Ecto neural progenitor cell (in vitro differentiated cells): ENCODE data around the gene EVPLL.
"Not testable (repeated sequence)": the region's sequence is repeated elsewhere in the genome, so short reads cannot be mapped to it uniquely, and the experiment has no call there.

ENCODE experiments used
- DNase-seq: peaks from one replicate; pipeline ENCODE4 v3.0.0-alpha.2; 2018; ENCODE audit warnings: low spot score

The EVPLL gene

GRCh38 chr17:18377437-18378204, at the start of gene EVPLL:
Gene EVPLL (plus strand): TSS chr17:18377778. CDS start chr17:18380938, 3,160 bp downstream.
- DNase-seq, result peak; percentile 50

GRCh38 chr17:18328643-18329204, 48.9 kb upstream of the EVPLL start:
- no peak for DNase-seq

- no peak for DNase-seq
These were observed 45.7 kb upstream of the EVPLL start for GRCh38 chr17:18331879-18332278.

GRCh38 chr17:18332909-18333489, 44.6 kb upstream of the EVPLL start:
- DNase-seq, result no peak

GRCh38 chr17:18338158-18338557, 39.4 kb upstream of the EVPLL start:
- DNase-seq, result not testable (repeated sequence)

GRCh38 chr17:18339933-18340332, 37.6 kb upstream of the EVPLL start:
- no peak for DNase-seq

GRCh38 chr17:18344021-18344420, 33.6 kb upstream of the EVPLL start:
- DNase-seq, result no peak

- DNase-seq, result no peak
These were observed 24.0 kb upstream of the EVPLL start for GRCh38 chr17:18353541-18353940.

- no peak for DNase-seq
These were observed 21.0 kb upstream of the EVPLL start for GRCh38 chr17:18356624-18357023.

GRCh38 chr17:18360518-18360917, 17.1 kb upstream of the EVPLL start:
- DNase-seq, result no peak

GRCh38 chr17:18361837-18362697, 15.5 kb upstream of the EVPLL start:
- no peak for DNase-seq

GRCh38 chr17:18362698-18363100, 14.9 kb upstream of the EVPLL start:
- peak; percentile 65 for DNase-seq

GRCh38 chr17:18363101-18364049, 14.2 kb upstream of the EVPLL start, which contains the start of gene SHMT1:
Gene SHMT1 (minus strand): TSS chr17:18363550. CDS start chr17:18355981, 7,569 bp downstream.
- peak; percentile 98 for DNase-seq

GRCh38 chr17:18364166-18364565, 13.4 kb upstream of the EVPLL start:
- no peak for DNase-seq

GRCh38 chr17:18368946-18369345, 8.6 kb upstream of the EVPLL start:
- peak; percentile 44 for DNase-seq

- DNase-seq, result no peak
These were observed 6.8 kb upstream of the EVPLL start for GRCh38 chr17:18370761-18371160.

GRCh38 chr17:18371455-18371854, 6.1 kb upstream of the EVPLL start:
- DNase-seq, result peak; percentile 39

- not testable (repeated sequence) for DNase-seq
These were observed 4.4 kb upstream of the EVPLL start for GRCh38 chr17:18373181-18373580.

- DNase-seq, result no peak
These were observed 3.4 kb upstream of the EVPLL start for GRCh38 chr17:18374216-18374615.

- no peak for DNase-seq
These were observed 577 bp downstream of the EVPLL start for GRCh38 chr17:18378205-18378505.

GRCh38 chr17:18378614-18379013, 1.0 kb downstream of the EVPLL start:
- not testable (repeated sequence) for DNase-seq
